Mucosa of descending colon (tissue), 3 donors: Measurements from ENCODE around the gene MBD3. TPM values are rescaled to one million over a fixed set of nuclear protein-coding genes. Genes with fewer than 3 reads are reported as not detected.
A peak's percentile ranks its signal among the peaks of the same experiment; 100 is the strongest.

Experiments used
- ATAC-seq: fragments of 200-7000 bp; cut with Tn5 transposase; one replicate; pipeline ENCODE4 v1.9.1; 2020; ENCODE audit warnings: mild to moderate bottlenecking, moderate library complexity
- DNase-seq, 3 donors: peaks; one replicate each; pipeline ENCODE4 v3.0.0-alpha.2; 2020
- H3K36me3 ChIP-seq: fragments of 200-600 bp; one replicate; pipeline ENCODE4 v1.8.0; 2021; ENCODE audit warnings: low read depth, mild to moderate bottlenecking
- H3K4me1 ChIP-seq: fragments of 200-600 bp; one replicate; pipeline ENCODE4 v1.8.0; 2021; ENCODE audit warnings: low read depth, mild to moderate bottlenecking
- H3K4me3 ChIP-seq: fragments of 200-600 bp; one replicate; pipeline ENCODE4 v1.8.0; 2021; ENCODE audit warnings: mild to moderate bottlenecking
- H3K9me3 ChIP-seq: fragments of 200-600 bp; one replicate; pipeline ENCODE4 v1.8.0; 2021; ENCODE audit warnings: mild to moderate bottlenecking
- CTCF ChIP-seq: fragments of 200-600 bp; IDR thresholded peaks from one replicate; pipeline ENCODE4 v1.8.0; 2022; ENCODE audit warnings: antibody characterized with exemption, mild to moderate bottlenecking
- intact Hi-C, 2 donors: fragments of 100-400 bp; cut with DNase I in 1 of 2; cut with micrococcal nuclease in 1 of 2; formaldehyde crosslinking; loops; one replicate each; pipeline versions ENCODE4 v1.11.0 to v1.11.1; 2022; cut with DNase I, micrococcal nuclease
- total RNA-seq, 3 donors: library from RNA; stranded (reverse); fragmentation: NEBNext Ultra II Directional in 2 of 3; extraction: Animal tissue kit (Norgen Biotek cat#: 25700) in 2 of 3; gene quantifications; one replicate each; pipeline versions ENCODE4 v1.2.1 to v1.2.4, GENCODE V29; 2021 to 2023
- donor health status: DM: no; HTN: no; CAD: no; lungs with moderate emphysema.
- donor health status: DM: no; HTN: no; CAD: no.
- donor health status: DM: no; HTN: yes; CAD: no.

MBD3 gene
- total RNA-seq, 3 donors from 2014 or later = 54.1 to 78.2 (median 54.2) TPM

GRCh38 chr19:1633269-1633826 is 40.7 kb upstream of the MBD3 start:
- Histone ChIP-seq H3K4me3 (no peak overlapping the region), H3K36me3 (no peaks in the 10 kb centered on the region), H3K9me3 (no peaks in the 10 kb centered on the region), H3K4me1 (peaks cover 10% of the 10 kb centered on the region)
- TF ChIP-seq CTCF = no peak
- intact Hi-C loops = no loop called here
- peak; percentile 34 for ATAC-seq
- DNase-seq = no peak

GRCh38 chr19:1632462-1633268 is 40.0 kb upstream of the MBD3 start:
- ATAC-seq = peak; percentile 93

GRCh38 chr19:1631557-1632100 is 39.0 kb upstream of the MBD3 start:
- ATAC-seq (no peak), DNase-seq (no peak)
- peaks cover 10% of the 10 kb centered on the region for H3K4me1 ChIP-seq
- no peaks in the 10 kb centered on the region for H3K9me3 ChIP-seq
- intact Hi-C loops = no loop called here
- H3K36me3 ChIP-seq = no peaks in the 10 kb centered on the region
- no peak for TF ChIP-seq CTCF
- H3K4me3 ChIP-seq = no peak overlapping the region

More at GRCh38 chr19:1632462-1633268, 40.0 kb upstream of the MBD3 start:
- Histone ChIP-seq H3K4me3 (no peak overlapping the region), H3K4me1 (peaks cover 10% of the 10 kb centered on the region), H3K36me3 (no peaks in the 10 kb centered on the region), H3K9me3 (no peaks in the 10 kb centered on the region)
- DNase-seq = peak; percentile 78 to 91 (median 80)
- intact Hi-C loops = no loop called here
- TF ChIP-seq CTCF = no peak

GRCh38 chr19:1630811-1631210 is 38.1 kb upstream of the MBD3 start:
- no peak for TF ChIP-seq CTCF
- ATAC-seq (no peak), DNase-seq (no peak)
- H3K4me1 ChIP-seq = peaks cover 10% of the 10 kb centered on the region
- no peaks in the 10 kb centered on the region for H3K9me3 ChIP-seq
- intact Hi-C loops = no loop called here
- H3K36me3 ChIP-seq = no peaks in the 10 kb centered on the region
- no peak overlapping the region for H3K4me3 ChIP-seq

GRCh38 chr19:1630012-1630411 is 37.3 kb upstream of the MBD3 start:
- DNase-seq = no peak
- Histone ChIP-seq H3K4me3 (no peak overlapping the region), H3K36me3 (no peaks in the 10 kb centered on the region), H3K9me3 (no peaks in the 10 kb centered on the region), H3K4me1 (peaks cover 10% of the 10 kb centered on the region)
- no peak for ATAC-seq
- intact Hi-C loops = no loop called here
- no peak for TF ChIP-seq CTCF
